ENCODE measurements around the gene NLGN4Y.

Gene NLGN4Y

DNA sequence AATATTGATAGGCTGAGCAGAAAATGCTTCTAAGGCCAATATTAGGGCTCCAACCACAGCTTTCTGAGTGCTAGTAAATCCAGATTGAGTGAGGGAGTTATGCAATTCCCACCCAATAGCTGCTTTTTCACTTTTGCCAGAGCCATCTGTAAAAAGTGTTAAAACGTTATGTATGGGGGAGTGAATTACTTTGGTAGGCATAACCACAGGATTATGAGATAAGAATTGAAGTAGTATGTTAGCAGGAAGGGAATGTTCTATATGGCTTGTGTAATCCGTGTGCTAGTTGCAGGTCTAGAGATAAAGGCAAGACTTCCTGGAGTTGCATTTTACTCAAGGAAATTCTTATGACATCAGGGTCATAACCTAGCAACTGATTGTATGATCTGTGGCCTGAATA lies 347.6 kb downstream of the NLGN4Y start:
- TF ChIP-seq REST (IDR thresholded peaks at IDR 0.05; ENCODE audit: insufficient replicate concordance, low read depth): no peak
- no peak for TF ChIP-seq GABPA (IDR thresholded peaks at IDR 0.05; ENCODE audit: low read depth)
- no peak for TF ChIP-seq CTCF (IDR thresholded peaks at IDR 0.05; ENCODE audit: insufficient read depth, low read length)
- no peak for TF ChIP-seq POLR2AphosphoS5 (IDR thresholded peaks at IDR 0.05; ENCODE audit: low read depth)
- no peak for TF ChIP-seq SPI1 (IDR thresholded peaks at IDR 0.05; ENCODE audit: borderline replicate concordance, low read depth)
- DNase-seq (ENCODE audit: low read depth in 1 of 2, low spot score in 1 of 2): no peak
- no peak overlapping the region for H3K4me3 ChIP-seq (replicated peaks; ENCODE audit: insufficient read depth, low read length)
- H3K27ac ChIP-seq (replicated peaks): no peak overlapping the region
- H3K27me3 ChIP-seq (ENCODE audit: insufficient read depth, poor library complexity, severe bottlenecking): no peaks in the 10 kb centered on the region

All from HL-60 (cell line).